Inflammatory macrophage (primary cell): ENCODE measurements around the gene SPDYE16.
"Not testable (repeated sequence)": the region's sequence is repeated elsewhere in the genome, so short reads cannot be mapped to it uniquely, and the experiment has no call there.

Source experiments
- DNase-seq, 2 donors: peaks; one replicate each; pipeline ENCODE4 v3.0.0-alpha.2; 2020 to 2022

Gene SPDYE16

DNA sequence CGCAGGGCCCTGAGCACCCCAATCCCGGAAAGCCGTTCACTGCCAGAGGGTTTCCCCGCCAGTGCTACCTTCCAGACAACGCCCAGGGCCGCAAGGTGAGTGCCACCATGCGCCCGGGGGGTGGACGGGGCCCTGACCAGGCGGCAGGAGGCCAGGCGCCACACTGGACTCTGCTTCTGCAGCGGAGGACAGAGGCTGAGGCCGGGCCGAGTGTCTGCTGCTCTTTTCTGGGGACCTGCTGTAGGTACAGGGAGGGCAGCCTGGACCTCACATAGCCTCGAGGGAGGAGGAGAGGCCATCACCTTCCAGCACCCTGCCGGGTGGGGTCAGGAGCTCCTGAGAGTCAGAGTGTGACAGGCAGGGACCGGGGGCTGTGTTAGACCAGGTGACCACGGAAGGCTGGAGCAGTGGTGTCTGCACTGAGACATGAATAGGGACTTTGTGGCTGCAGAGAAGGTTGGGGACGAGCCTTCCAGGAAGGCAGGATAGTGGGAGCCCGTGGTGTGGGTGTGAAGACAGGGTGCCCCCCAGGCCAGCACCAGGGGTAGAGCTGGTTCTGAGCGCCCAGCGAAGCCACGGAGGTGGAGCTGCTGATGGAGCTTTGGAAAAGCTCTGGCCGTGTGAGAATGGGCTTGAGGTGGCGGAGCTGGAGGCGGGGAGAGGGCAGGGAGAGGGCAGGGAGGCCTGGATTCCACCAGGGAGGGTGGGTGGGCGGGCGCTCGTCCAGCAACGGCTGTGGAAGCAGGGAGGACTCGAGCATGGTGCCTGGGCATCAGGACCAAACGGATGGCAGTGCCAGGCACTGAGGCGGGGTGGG is 38.5 kb downstream of the SPDYE16 start:
- not testable (repeated sequence) for DNase-seq

DNA sequence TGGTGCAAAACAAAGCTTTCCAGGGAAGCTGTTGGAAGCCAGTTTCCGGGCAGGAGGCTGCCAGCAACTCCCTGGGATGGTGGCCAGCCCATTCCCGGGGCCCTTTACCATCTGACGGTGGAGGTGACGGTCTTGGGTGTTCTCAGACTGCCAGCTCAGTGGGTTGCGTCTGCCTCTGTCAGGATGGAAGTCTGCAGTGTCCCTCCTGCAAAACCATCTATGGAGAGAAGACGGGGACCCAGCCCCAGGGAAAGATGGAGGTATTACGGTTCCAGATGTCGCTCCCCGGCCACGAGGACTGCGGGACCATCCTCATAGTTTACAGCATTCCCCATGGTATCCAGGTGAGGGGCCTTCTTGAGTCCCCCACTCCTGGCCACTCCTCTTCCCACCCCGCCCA is 39.9 kb downstream of the SPDYE16 start:
- not testable (repeated sequence) for DNase-seq

DNA sequence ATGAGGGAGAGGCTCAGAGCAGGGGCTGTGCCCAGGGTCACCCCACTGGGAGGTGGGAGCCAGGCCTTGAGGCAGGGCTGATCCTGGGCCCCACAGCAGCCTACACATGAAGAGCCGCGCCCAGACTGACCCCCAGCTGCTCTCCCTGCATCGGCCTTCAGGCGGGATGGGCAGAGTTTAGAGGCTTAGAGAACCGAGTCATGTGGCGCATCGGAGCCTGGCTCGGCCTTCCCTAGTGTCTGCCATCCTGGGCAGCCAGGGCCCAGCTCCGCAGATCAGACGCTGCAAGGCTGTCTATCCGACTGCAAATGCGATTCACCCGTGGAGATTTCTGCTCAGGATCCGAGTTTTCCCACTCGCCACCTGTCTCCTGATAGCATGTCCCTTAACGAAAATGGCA is 40.3 kb downstream of the SPDYE16 start:
- DNase-seq, result not testable (repeated sequence)

DNA sequence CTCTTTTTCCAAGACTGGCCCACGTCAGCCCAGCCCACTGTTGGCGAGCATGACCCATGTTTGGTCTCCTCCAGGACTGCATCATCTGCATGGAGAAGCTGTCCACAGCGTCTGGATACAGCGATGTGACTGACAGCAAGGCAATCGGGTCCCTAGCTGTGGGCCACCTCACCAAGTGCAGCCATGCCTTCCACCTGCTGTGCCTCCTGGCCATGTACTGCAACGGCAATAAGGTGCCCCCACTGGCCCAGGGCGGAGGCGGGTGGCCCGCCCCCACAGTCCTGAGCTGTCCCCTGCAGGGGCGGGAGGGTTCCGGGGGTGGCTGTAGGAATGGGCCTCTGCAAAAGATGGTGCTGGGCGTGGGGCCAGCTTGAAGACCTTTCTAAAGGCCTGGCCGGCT is 40.9 kb downstream of the SPDYE16 start:
- DNase-seq, result not testable (repeated sequence)

DNA sequence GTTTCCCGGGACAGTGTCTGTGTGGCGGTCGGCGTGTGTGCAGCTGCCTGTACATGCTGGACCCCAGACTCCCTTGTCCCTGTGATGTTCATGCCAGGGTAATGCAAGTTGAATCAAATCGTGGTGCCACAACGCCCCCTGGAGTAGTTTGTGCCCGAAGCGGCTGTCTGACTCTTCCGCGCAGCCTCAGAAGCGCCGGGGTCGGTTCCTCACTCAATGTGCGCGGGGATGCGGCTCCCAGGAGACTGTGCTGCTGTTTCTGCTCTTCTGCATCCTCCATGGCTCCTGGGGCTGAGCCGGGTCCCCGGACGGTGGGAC is 43.2 kb downstream of the SPDYE16 start:
- not testable (repeated sequence) for DNase-seq

DNA sequence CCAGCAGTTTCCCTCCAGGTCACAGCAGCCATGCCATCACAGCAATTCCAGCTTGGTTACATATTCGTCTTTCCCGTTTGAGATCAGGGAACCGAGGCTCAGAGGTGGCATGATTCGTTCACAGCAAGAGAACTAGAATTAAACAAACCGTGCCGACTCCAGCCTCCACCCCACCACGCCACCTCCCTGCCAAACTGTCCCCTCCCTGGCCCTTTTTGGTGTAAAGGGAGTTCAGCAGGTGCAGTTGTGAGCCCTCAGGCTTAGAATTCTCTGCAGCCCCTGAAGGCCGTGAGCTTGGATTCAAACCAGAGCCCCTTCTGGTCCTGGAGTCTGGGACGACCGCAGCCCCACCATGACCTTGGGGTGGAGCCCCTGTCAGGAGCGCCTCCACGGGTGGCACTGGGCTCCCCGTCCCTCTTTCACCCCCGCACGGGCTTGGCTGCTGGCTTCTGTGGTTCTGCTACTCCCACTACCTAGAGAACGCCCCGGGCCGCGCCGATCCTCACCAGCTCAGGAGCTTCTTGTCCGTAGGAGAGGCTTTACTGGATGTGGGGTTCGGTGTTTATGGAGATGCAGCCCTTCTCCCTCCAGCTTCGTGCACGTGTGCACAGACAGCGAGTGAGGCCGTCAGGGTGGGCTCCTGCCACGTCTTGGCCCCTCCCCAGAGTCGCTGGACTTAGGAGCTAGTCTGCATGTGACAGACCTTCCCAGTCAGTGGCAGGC is 43.7 kb downstream of the SPDYE16 start:
- not testable (repeated sequence) for DNase-seq

DNA sequence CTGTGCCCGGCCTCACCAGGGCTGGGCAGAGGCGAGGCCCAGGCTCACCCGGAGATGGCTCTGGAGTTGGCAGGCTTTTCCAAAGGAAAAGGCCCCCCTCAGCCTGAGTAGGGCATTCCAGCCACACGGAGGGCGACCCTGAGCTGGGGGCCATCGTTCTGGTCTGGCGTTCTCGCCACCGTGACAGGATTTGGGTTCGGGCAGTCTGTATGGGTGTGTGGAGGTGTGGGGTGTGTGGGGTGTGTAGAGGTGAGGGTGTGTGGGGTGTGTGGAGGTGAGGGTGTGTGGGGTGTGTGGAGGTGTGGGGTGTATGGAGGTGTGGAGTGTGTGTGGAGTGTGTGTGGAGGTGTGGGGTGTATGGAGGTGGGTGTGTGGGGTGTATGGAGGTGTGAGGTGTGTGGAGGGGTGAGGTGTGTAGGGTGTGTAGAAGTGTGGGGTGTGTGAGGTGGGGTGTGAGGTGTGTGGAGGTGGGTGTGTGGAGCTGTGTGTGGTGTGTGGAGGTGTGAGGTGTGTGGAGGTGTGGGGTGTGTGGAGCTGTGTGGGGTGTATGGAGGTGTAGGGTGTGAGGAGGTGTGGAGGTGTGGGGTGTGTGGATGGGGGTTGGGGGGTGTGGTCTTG is 44.4 kb downstream of the SPDYE16 start:
- not testable (repeated sequence) for DNase-seq

DNA sequence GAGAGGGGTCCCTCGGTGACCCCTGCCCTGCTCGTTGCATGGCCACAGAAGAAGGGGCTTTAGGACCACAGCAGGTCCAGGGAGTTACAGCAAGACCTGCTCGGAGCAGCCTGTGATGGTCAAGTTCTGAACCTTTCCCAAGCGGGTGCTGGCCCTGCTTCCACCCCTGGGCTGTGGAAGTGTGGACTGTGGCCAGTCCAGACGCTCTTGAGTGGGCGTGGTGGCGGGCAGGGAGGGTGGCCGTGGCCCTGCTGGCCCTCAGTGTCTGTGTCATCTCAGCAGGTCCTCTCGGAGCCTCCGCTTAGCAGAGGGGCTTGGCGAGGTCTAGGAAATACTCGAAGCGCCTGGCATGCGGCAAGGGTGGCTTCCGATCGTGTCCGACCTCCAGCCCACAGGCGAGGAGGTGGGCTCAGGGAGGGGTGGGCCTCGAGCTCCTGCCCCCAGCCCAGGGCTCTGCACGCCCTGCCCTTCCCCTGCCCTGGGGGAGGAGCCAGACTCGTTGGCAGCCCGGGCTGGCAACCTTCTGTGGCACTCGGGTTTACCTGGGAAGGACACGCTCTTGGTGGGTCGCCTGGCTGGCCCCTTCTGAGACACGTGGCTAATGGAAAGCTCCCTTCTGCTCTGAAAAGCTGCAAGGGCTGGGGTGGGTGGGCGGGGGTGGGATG is 45.0 kb downstream of the SPDYE16 start:
- not testable (repeated sequence) for DNase-seq

DNA sequence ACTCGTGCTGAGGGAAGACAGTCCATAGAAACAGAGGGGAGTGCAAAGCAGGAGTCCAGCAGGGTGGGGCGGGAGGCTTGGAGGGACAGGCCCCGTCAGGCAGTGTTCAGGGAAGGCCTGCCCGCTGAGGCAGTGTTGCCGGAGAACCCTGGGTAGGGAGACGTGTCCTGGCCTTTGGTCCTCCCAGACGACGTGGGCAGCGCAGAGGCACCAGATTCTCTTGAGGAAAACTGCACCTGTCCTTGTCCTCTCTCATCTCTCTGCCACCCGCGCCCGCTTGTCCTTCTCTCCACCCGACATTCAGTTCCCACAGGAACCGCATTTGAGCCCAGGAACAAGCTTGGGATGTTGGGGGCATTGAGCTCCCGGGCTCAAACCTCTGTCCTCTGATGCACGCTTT is 47.4 kb downstream of the SPDYE16 start:
- DNase-seq, result not testable (repeated sequence)

DNA sequence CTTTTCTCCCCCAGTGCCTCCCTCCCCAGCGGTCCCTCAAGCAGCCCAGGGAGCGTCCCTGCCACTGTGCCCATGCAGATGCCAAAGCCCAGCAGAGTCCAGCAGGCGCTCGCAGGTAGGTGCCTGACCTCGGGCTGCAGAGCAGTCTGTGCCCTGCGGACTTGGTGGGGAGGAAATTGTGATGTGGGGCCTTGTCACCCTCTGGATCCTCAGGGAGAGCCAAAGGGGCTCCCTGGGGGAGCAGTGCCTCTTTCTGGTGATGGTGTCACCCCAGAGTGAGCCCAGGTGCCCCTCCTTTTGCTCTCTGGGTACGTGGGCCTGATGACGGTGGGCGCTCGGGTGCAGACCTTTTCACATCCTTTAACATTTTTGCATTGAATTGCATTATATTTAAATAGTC is 51.0 kb downstream of the SPDYE16 start:
- DNase-seq, result not testable (repeated sequence)

DNA sequence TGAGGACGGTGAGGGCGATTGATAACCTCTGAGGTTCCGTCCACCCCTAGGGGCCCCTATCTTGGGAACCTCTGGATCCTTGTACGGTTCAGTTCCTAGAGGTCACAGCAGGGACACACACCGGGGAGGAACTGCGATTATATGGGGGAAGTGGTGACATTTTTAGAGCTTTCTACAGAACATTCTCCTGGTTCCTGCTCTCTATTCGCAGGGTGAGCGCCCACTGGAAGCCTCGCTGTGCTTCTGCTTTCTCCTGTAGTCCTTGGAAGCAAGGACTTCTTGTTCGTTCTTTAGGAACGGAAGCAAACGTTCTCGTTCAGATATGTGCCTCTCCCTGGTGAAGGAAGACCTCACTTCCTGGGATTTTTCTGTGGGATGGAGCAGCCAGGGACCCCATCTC is 55.1 kb downstream of the SPDYE16 start:
- DNase-seq, result not testable (repeated sequence)

DNA sequence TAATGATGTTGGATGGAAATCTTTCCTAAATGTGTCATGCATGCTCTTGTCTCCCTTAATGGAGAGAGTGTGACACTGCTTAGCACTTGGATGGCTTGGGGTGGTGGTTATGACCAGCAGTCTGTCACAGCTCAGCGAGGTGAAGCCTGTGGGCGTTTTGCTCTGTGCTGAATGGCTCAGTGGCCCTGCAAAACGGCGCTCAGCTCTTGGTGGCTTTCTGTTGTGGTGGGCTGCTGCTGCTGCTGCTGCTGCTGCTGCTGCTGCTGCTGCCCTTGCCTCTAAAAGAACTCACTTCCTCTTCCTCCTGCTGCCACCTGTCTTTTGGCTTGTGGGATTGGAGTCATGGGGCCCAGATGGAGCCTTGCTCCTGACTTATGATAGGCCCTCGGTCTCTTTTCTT is 56.5 kb downstream of the SPDYE16 start:
- DNase-seq, result not testable (repeated sequence)

DNA sequence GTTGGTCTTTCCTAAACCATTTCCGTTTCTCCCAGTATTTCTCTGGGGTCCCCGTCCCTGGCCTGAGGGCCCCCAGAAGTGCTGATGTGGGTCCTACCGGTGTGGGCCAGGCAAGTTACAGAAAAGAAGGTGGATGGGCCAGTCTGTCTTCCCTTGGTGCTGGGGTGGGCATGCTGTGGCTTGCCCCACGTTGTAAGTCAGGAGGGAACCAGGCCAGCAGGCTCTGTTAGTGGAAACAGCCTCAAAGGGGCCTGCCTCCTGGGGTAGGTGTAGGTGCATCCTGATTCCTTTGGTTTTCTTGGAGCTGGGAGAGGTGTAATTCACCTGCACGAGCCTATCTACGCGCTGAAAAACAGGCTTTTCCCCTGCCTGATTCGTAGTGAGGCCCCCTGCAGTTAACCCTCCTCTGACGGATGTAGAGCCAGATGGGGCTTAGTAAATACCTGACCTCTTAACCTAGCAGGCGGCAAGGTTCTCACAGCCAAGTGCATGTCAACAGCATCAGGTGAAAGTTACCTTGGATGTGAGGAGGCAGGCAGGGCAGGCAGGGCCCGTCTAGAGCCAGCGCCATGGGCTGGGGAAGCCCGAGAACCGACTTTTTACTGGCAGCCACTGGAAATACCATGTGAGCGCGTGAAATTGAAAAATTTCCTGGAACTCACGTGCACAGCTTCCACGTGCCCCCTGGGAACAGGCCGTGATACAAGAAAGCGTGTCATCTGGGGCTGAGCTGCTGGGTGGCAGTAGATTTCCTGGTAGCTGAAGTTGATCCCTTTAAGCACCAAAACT is 57.1 kb downstream of the SPDYE16 start:
- DNase-seq, result not testable (repeated sequence)

DNA sequence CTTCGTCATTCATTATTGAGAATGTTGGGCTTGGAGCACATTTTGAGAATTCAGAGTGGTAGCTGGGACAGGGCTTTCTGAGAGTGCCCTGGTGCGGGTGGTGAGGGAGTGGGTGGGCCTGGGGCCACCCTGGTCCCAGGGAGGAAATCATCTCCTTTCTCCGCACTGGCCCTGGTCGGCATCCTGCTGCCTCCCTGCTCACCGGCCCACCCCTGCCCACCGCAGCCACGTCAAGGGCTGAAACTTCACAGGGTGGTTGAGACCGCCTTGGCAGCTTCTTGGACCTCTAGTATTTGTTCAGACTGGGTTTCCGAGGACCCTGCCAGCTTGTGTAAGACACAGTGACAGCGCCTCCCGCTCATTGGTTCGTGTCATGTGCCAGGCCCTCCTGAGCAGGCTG is 58.6 kb downstream of the SPDYE16 start:
- not testable (repeated sequence) for DNase-seq

DNA sequence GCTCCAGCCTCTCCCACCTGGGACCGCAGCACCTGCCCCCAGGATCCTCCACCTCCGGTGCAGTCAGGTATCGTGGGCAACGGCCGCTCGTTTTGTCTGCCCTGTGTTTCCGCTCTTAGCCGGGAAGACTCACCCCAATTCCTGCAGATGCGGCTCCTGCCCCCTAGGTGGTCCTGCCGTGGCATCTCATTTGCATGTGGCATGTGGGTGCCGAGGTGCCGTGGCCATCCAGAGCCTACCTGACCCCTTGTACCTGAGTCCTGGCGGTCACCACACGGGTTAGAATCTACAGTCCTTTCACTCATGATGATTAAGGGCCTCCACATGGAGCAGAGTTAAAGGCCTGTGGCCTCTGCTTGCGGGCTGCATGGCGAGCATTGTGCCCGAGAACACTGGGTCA is 60.0 kb downstream of the SPDYE16 start:
- DNase-seq, result not testable (repeated sequence)

DNA sequence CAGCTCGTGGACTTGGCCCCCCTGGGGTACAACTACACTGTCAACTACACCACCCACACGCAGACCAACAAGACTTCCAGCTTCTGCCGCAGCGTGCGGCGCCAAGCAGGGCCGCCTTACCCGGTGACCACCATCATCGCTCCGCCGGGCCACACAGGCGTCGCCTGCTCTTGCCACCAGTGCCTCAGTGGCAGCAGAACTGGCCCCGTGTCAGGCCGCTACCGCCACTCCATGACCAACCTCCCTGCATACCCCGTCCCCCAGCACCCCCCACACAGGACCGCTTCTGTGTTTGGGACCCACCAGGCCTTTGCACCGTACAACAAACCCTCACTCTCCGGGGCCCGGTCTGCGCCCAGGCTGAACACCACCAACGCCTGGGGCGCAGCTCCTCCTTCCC is 60.4 kb downstream of the SPDYE16 start:
- DNase-seq, result not testable (repeated sequence)
